Ecto neural progenitor cell (in vitro differentiated cells): ENCODE results near the gene SLC2A14.
A peak's percentile ranks its signal among the peaks of the same experiment; 100 is the strongest.
"Not testable (repeated sequence)": the region's sequence is repeated elsewhere in the genome, so short reads cannot be mapped to it uniquely, and the experiment has no call there.

ENCODE experiments used
- DNase-seq: peaks from one replicate; pipeline ENCODE4 v3.0.0-alpha.2; 2018; ENCODE audit warnings: low spot score

SLC2A14 gene

GRCh38 chr12:7833831-7834230 is 38.9 kb downstream of the SLC2A14 start:
- no peak for DNase-seq

GRCh38 chr12:7833201-7833600 is 39.5 kb downstream of the SLC2A14 start:
- not testable (repeated sequence) for DNase-seq

GRCh38 chr12:7832059-7832696 is 40.5 kb downstream of the SLC2A14 start:
- no peak for DNase-seq

- not testable (repeated sequence) for DNase-seq
Observed at GRCh38 chr12:7829737-7830136, 43.0 kb downstream of the SLC2A14 start.

- not testable (repeated sequence) for DNase-seq
Observed at GRCh38 chr12:7825754-7826153, 47.0 kb downstream of the SLC2A14 start.

- peak; percentile 84 for DNase-seq
Observed at GRCh38 chr12:7806863-7807487, 65.7 kb downstream of the SLC2A14 start.

- not testable (repeated sequence) for DNase-seq
Observed at GRCh38 chr12:7806319-7806718, 66.4 kb downstream of the SLC2A14 start.

GRCh38 chr12:7801460-7801859 is 71.3 kb downstream of the SLC2A14 start:
- no peak for DNase-seq

GRCh38 chr12:7798750-7799308 is 73.9 kb downstream of the SLC2A14 start:
- DNase-seq: not testable (repeated sequence)

GRCh38 chr12:7797698-7798398 is 74.9 kb downstream of the SLC2A14 start:
- no peak for DNase-seq

GRCh38 chr12:7797269-7797668 is 75.4 kb downstream of the SLC2A14 start:
- DNase-seq: not testable (repeated sequence)

GRCh38 chr12:7793211-7793610 is 79.5 kb downstream of the SLC2A14 start:
- no peak for DNase-seq

- not testable (repeated sequence) for DNase-seq
Observed at GRCh38 chr12:7788884-7789528, 83.7 kb downstream of the SLC2A14 start, which contains the start of gene NANOG. Gene NANOG (plus strand): TSS chr12:7789402. CDS start chr12:7789615, 213 bp downstream.

- DNase-seq: no peak
Observed at GRCh38 chr12:7788294-7788660, 84.4 kb downstream of the SLC2A14 start.

GRCh38 chr12:7787574-7788293 is 85.0 kb downstream of the SLC2A14 start:
- no peak for DNase-seq

GRCh38 chr12:7784701-7785100 is 88.0 kb downstream of the SLC2A14 start:
- no peak for DNase-seq

GRCh38 chr12:7783433-7783832 is 89.3 kb downstream of the SLC2A14 start:
- not testable (repeated sequence) for DNase-seq

GRCh38 chr12:7782055-7782454 is 90.7 kb downstream of the SLC2A14 start:
- no peak for DNase-seq

- DNase-seq: no peak
Observed at GRCh38 chr12:7781274-7781673, 91.4 kb downstream of the SLC2A14 start.

- DNase-seq: no peak
Observed at GRCh38 chr12:7769999-7770398, 102.7 kb downstream of the SLC2A14 start.
